GM12878 (cell line): ENCODE measurements around the gene RENBP. TPM values are rescaled to one million over a fixed set of nuclear protein-coding genes. Genes with fewer than 3 reads are reported as not detected.

Experiments used
- CHD1 ChIP-seq: IDR thresholded peaks from 2 replicates; pipeline ENCODE4 v1.6.1; 2012; ENCODE audit warnings: low read depth, low read length, improper control_type of control experiment
- CREM ChIP-seq: IDR thresholded peaks from 2 replicates; pipeline ENCODE4 v1.6.1; 2014; ENCODE audit warnings: antibody characterized with exemption, low read depth
- E2F4 ChIP-seq: IDR thresholded peaks from 2 replicates; pipeline ENCODE4 v1.6.1; 2012; ENCODE audit warnings: low read depth, low read length, improper control_type of control experiment
- GABPA ChIP-seq: IDR thresholded peaks from 2 replicates; pipeline ENCODE4 v1.6.1; 2014; ENCODE audit warnings: antibody characterized with exemption, low read depth, mild to moderate bottlenecking, inconsistent platforms
- GATAD2B ChIP-seq: fragments of 450-650 bp; conservative IDR thresholded peaks from 2 replicates; pipeline ENCODE4 v1.6.1; 2017; ENCODE audit warnings: low read depth, mild to moderate bottlenecking, moderate library complexity
- IRF3 ChIP-seq: fragments of 450-650 bp; IDR thresholded peaks from 2 replicates; pipeline ENCODE4 v1.6.1; 2014; ENCODE audit warnings: mild to moderate bottlenecking
- IRF5 ChIP-seq: fragments of 450-650 bp; IDR thresholded peaks from 2 replicates; pipeline ENCODE4 v1.6.1; 2017; ENCODE audit warnings: borderline replicate concordance
- MYB ChIP-seq: fragments of 150-350 bp; IDR thresholded peaks from 2 replicates; pipeline ENCODE4 v1.6.1; 2014; ENCODE audit warnings: mild to moderate bottlenecking, low read depth, low read length, borderline replicate concordance
- NFXL1 ChIP-seq: fragments of 450-650 bp; IDR thresholded peaks from 2 replicates; pipeline ENCODE4 v1.6.1; 2017; ENCODE audit warnings: antibody characterized with exemption, mild to moderate bottlenecking, borderline replicate concordance
- NR2C1 ChIP-seq: fragments of 450-650 bp; IDR thresholded peaks from 2 replicates; pipeline ENCODE4 v1.6.1; 2017; ENCODE audit warnings: antibody characterized with exemption, mild to moderate bottlenecking, moderate library complexity
- NR2C2 ChIP-seq: IDR thresholded peaks from 2 replicates; pipeline ENCODE4 v1.6.1; 2011; ENCODE audit warnings: borderline replicate concordance, low read depth; ENCODE audit not compliant: control insufficient read depth, insufficient read length
- POU2F2 ChIP-seq: IDR thresholded peaks from 3 replicates; pipeline ENCODE4 v1.6.1; 2011; ENCODE audit warnings: low read depth, mild to moderate bottlenecking, low read length, borderline replicate concordance
- SMC3 ChIP-seq: IDR thresholded peaks from 2 replicates; pipeline ENCODE4 v1.6.1; 2011; ENCODE audit warnings: low read length, improper control_type of control experiment, borderline replicate concordance
- SPI1 ChIP-seq: IDR thresholded peaks from 2 replicates; pipeline ENCODE4 v1.6.1; 2011; ENCODE audit warnings: low read depth, mild to moderate bottlenecking, low read length, moderate library complexity, borderline replicate concordance; ENCODE audit not compliant: insufficient read depth
- SREBF1 ChIP-seq: IDR thresholded peaks from 2 replicates; pipeline ENCODE4 v1.6.1; 2012; ENCODE audit warnings: mild to moderate bottlenecking, low read length
- polyA plus RNA-seq, 11 experiments: library from polyadenylated mRNA; depleted of rRNA in 4 of 11; unstranded in 6 of 11; stranded (reverse) in 5 of 11; fragments of >200 nt; fragmentation: Nextera tagmentation in 4 of 11; fragmentation: Illumina TruSeq in 1 of 11; extraction: Ambion mirVana in 4 of 11; extraction: Trizol in 1 of 11; gene quantifications; 1 replicate in 1 of 11; 2 replicates in 10 of 11; pipeline versions ENCODE4 v1.2.1 to v1.2.3, GENCODE V29; 2011 to 2016; ENCODE audit warnings: inconsistent platforms in 2 of 11, missing spikeins in 2 of 11, low read depth in 1 of 11
- total RNA-seq, 4 experiments: library from RNA; depleted of rRNA in 3 of 4; stranded (reverse); fragments of >200 nt in 3 of 4; fragmentation: Illumina TruSeq in 1 of 4; extraction: Trizol in 1 of 4; gene quantifications; 2 replicates each; pipeline versions ENCODE4 v1.2.1 to v1.2.3, GENCODE V29; 2013 to 2021
- TF ChIP-seq, protein P1 (sequence below): IDR thresholded peaks from 2 replicates; pipeline ENCODE4 v1.6.1; 2012; ENCODE audit warnings: improper control_type of control experiment, low read depth, low read length; ENCODE audit not compliant: insufficient replicate concordance
- TF ChIP-seq, protein P2 (sequence below): fragments of 450-650 bp; IDR thresholded peaks from 2 replicates; pipeline ENCODE4 v1.6.1; 2017; ENCODE audit warnings: mild to moderate bottlenecking, low read depth, inconsistent platforms; ENCODE audit not compliant: poor library complexity, severe bottlenecking

Gene RENBP
- total and polyA plus RNA-seq, 10 of the 15 experiments (the other 5 are each of a cell fraction or from before 2014, with no cell fraction given) = 0.36 to 4.9 (median 1.8) TPM; not detected in 3

GRCh38 chrX:153925739-153926551 is 18.5 kb downstream of the RENBP start, which contains the start of gene ARHGAP4 (continued):
- TF ChIP-seq, protein P1, sequence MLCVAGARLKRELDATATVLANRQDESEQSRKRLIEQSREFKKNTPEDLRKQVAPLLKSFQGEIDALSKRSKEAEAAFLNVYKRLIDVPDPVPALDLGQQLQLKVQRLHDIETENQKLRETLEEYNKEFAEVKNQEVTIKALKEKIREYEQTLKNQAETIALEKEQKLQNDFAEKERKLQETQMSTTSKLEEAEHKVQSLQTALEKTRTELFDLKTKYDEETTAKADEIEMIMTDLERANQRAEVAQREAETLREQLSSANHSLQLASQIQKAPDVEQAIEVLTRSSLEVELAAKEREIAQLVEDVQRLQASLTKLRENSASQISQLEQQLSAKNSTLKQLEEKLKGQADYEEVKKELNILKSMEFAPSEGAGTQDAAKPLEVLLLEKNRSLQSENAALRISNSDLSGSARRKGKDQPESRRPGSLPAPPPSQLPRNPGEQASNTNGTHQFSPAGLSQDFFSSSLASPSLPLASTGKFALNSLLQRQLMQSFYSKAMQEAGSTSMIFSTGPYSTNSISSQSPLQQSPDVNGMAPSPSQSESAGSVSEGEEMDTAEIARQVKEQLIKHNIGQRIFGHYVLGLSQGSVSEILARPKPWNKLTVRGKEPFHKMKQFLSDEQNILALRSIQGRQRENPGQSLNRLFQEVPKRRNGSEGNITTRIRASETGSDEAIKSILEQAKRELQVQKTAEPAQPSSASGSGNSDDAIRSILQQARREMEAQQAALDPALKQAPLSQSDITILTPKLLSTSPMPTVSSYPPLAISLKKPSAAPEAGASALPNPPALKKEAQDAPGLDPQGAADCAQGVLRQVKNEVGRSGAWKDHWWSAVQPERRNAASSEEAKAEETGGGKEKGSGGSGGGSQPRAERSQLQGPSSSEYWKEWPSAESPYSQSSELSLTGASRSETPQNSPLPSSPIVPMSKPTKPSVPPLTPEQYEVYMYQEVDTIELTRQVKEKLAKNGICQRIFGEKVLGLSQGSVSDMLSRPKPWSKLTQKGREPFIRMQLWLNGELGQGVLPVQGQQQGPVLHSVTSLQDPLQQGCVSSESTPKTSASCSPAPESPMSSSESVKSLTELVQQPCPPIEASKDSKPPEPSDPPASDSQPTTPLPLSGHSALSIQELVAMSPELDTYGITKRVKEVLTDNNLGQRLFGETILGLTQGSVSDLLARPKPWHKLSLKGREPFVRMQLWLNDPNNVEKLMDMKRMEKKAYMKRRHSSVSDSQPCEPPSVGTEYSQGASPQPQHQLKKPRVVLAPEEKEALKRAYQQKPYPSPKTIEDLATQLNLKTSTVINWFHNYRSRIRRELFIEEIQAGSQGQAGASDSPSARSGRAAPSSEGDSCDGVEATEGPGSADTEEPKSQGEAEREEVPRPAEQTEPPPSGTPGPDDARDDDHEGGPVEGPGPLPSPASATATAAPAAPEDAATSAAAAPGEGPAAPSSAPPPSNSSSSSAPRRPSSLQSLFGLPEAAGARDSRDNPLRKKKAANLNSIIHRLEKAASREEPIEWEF = no peak
- TF ChIP-seq NR2C2 = no peak
- TF ChIP-seq CREM = peak; percentile 53
- TF ChIP-seq SPI1 = no peak
- TF ChIP-seq SREBF1 = no peak
- TF ChIP-seq SMC3 = no peak
- peak; percentile 67 for TF ChIP-seq NR2C1
- TF ChIP-seq POU2F2 = no peak; the same call in 2 of the 3 replicates
- no peak for TF ChIP-seq IRF5
- no peak for TF ChIP-seq IRF3
- TF ChIP-seq, protein P2, sequence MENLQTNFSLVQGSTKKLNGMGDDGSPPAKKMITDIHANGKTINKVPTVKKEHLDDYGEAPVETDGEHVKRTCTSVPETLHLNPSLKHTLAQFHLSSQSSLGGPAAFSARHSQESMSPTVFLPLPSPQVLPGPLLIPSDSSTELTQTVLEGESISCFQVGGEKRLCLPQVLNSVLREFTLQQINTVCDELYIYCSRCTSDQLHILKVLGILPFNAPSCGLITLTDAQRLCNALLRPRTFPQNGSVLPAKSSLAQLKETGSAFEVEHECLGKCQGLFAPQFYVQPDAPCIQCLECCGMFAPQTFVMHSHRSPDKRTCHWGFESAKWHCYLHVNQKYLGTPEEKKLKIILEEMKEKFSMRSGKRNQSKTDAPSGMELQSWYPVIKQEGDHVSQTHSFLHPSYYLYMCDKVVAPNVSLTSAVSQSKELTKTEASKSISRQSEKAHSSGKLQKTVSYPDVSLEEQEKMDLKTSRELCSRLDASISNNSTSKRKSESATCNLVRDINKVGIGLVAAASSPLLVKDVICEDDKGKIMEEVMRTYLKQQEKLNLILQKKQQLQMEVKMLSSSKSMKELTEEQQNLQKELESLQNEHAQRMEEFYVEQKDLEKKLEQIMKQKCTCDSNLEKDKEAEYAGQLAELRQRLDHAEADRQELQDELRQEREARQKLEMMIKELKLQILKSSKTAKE = no peak
- 0 out of 2 replicates have a peak, but pooled peaks have one; percentile 70 for TF ChIP-seq GATAD2B
- no peak for TF ChIP-seq CHD1
- no peak for TF ChIP-seq NFXL1
- TF ChIP-seq GABPA = no peak
- TF ChIP-seq MYB = no peak
- no peak for TF ChIP-seq E2F4
